H9 (cell line): Measurements from ENCODE around the gene MTFP1. TPM values are rescaled to one million over a fixed set of nuclear protein-coding genes. Genes with fewer than 3 reads are reported as not detected.

Experiments
- DNase-seq: peaks from one replicate; pipeline ENCODE4 v3.0.0-alpha.2; 2017
- H2AFZ ChIP-seq: one replicate; pipeline ENCODE4 v1.6.1; 2013; ENCODE audit warnings: mild to moderate bottlenecking, low read length, control low read depth, moderate library complexity
- H2AK5ac ChIP-seq: 2 replicates; pipeline ENCODE4 v1.6.1; 2013; ENCODE audit warnings: low read length, control low read depth, mixed read lengths; ENCODE audit not compliant: insufficient read length
- H2BK120ac ChIP-seq: one replicate; pipeline ENCODE4 v1.6.1; 2013; ENCODE audit warnings: low read depth, mild to moderate bottlenecking, low read length, control low read depth, inconsistent platforms; ENCODE audit not compliant: poor library complexity, severe bottlenecking
- H2BK12ac ChIP-seq: 2 replicates; pipeline ENCODE4 v1.6.1; 2013; ENCODE audit warnings: low read length, control low read depth, mixed read lengths, low read depth; ENCODE audit not compliant: insufficient read length
- H2BK15ac ChIP-seq: 2 replicates; pipeline ENCODE4 v1.6.1; 2013; ENCODE audit warnings: low read depth, low read length, control low read depth
- H2BK20ac ChIP-seq: one replicate; pipeline ENCODE4 v1.6.1; 2013; ENCODE audit warnings: low read depth, mild to moderate bottlenecking, low read length, control low read depth, inconsistent platforms; ENCODE audit not compliant: poor library complexity, severe bottlenecking
- H2BK5ac ChIP-seq: 2 replicates; pipeline ENCODE4 v1.6.1; 2013; ENCODE audit warnings: low read length, control low read depth, mixed read lengths; ENCODE audit not compliant: insufficient read length
- H3K14ac ChIP-seq: 2 replicates; pipeline ENCODE4 v1.6.1; 2013; ENCODE audit warnings: low read length, control low read depth; ENCODE audit not compliant: insufficient read depth
- H3K18ac ChIP-seq: 2 replicates; pipeline ENCODE4 v1.6.1; 2013; ENCODE audit warnings: low read depth, mild to moderate bottlenecking, mixed read lengths, low read length, control low read depth; ENCODE audit not compliant: insufficient read length
- H3K23ac ChIP-seq: 2 replicates; pipeline ENCODE4 v1.6.1; 2013; ENCODE audit warnings: low read length, control low read depth, mixed read lengths, low read depth; ENCODE audit not compliant: insufficient read length
- H3K23me2 ChIP-seq: 2 replicates; pipeline ENCODE4 v1.6.1; 2013; ENCODE audit warnings: low read depth, mild to moderate bottlenecking, mixed read lengths, low read length, control low read depth; ENCODE audit not compliant: insufficient read length, poor library complexity, severe bottlenecking
- H3K27ac ChIP-seq: 2 replicates; pipeline ENCODE4 v1.5.1; 2013; ENCODE audit warnings: low read length, control low read depth, mixed read lengths, low read depth; ENCODE audit not compliant: insufficient read length
- H3K27me3 ChIP-seq: 2 replicates; pipeline ENCODE4 v1.6.1; 2013; ENCODE audit warnings: low read length, control low read depth, inconsistent platforms; ENCODE audit not compliant: insufficient read depth
- H3K4ac ChIP-seq: 2 replicates; pipeline ENCODE4 v1.6.1; 2013; ENCODE audit warnings: low read depth, mild to moderate bottlenecking, control low read depth, inconsistent platforms, low read length, moderate library complexity
- H3K4me1 ChIP-seq: 2 replicates; pipeline ENCODE4 v1.6.1; 2013; ENCODE audit warnings: low read length, control low read depth, inconsistent platforms; ENCODE audit not compliant: insufficient read depth
- H3K4me2 ChIP-seq: 2 replicates; pipeline ENCODE4 v1.6.1; 2013; ENCODE audit warnings: low read length, control low read depth, mixed read lengths; ENCODE audit not compliant: insufficient read length, insufficient read depth
- H3K56ac ChIP-seq: 2 replicates; pipeline ENCODE4 v1.6.1; 2013; ENCODE audit warnings: low read depth, mild to moderate bottlenecking, mixed read lengths, low read length, control low read depth; ENCODE audit not compliant: insufficient read length
- H3K79me1 ChIP-seq: 2 replicates; pipeline ENCODE4 v1.6.1; 2013; ENCODE audit warnings: low read depth, mild to moderate bottlenecking, moderate library complexity, low read length, control low read depth, inconsistent platforms; ENCODE audit not compliant: insufficient read depth, poor library complexity, severe bottlenecking
- H3K79me2 ChIP-seq: 2 replicates; pipeline ENCODE4 v1.6.1; 2013; ENCODE audit warnings: low read length, control low read depth, inconsistent platforms; ENCODE audit not compliant: insufficient read depth
- H3K9ac ChIP-seq: 2 replicates; pipeline ENCODE4 v1.6.1; 2013; ENCODE audit warnings: low read length, control low read depth, mixed read lengths; ENCODE audit not compliant: insufficient read length; ENCODE audit errors: extremely low read depth
- H3K9me3 ChIP-seq: one replicate; pipeline ENCODE4 v1.6.1; 2013; ENCODE audit warnings: low read depth, low read length, inconsistent platforms; ENCODE audit not compliant: control insufficient read depth
- H3T11ph ChIP-seq: one replicate; pipeline ENCODE4 v1.6.1; 2013; ENCODE audit warnings: mild to moderate bottlenecking, low read length, control low read depth, inconsistent platforms
- H4K20me1 ChIP-seq: one replicate; pipeline ENCODE4 v1.6.1; 2013; ENCODE audit not compliant: control insufficient read depth, insufficient read length, insufficient read depth
- H4K5ac ChIP-seq: 2 replicates; pipeline ENCODE4 v1.6.1; 2013; ENCODE audit warnings: low read depth, mild to moderate bottlenecking, mixed read lengths, low read length, control low read depth; ENCODE audit not compliant: insufficient read length
- H4K8ac ChIP-seq: replicated peaks from 2 replicates; pipeline ENCODE4 v1.6.1; 2013; ENCODE audit warnings: low read length, control low read depth, mixed read lengths, low read depth; ENCODE audit not compliant: insufficient read length
- H4K91ac ChIP-seq: 2 replicates; pipeline ENCODE4 v1.6.1; 2013; ENCODE audit warnings: low read depth, mild to moderate bottlenecking, moderate library complexity, mixed read lengths, low read length, control low read depth; ENCODE audit not compliant: insufficient read length
- H3K27ac Mint-ChIP-seq, 3 experiments: 2 replicates in 2 of 3; 3 replicates in 1 of 3; pipeline ENCODE4 v1.8.0; 2020 to 2021; ENCODE audit warnings: mixed read lengths in 3 of 3, mild to moderate bottlenecking in 1 of 3, moderate library complexity in 1 of 3
- H3K27me3 Mint-ChIP-seq: 2 replicates; pipeline ENCODE4 v1.8.0; 2021; ENCODE audit warnings: low read depth, mild to moderate bottlenecking, moderate library complexity, mixed read lengths
- H3K36me3 Mint-ChIP-seq, 3 experiments: 2 replicates in 2 of 3; 3 replicates in 1 of 3; pipeline ENCODE4 v1.8.0; 2020 to 2021; ENCODE audit warnings: low read depth in 3 of 3, mixed read lengths in 3 of 3; ENCODE audit not compliant: insufficient read depth in 1 of 3
- H3K4me1 Mint-ChIP-seq, 2 experiments: 2 replicates each; pipeline ENCODE4 v1.8.0; 2020; ENCODE audit warnings: mixed read lengths in 2 of 2
- H3K4me3 Mint-ChIP-seq, 2 experiments: 2 replicates in 1 of 2; 3 replicates in 1 of 2; pipeline ENCODE4 v1.8.0; 2020 to 2021; ENCODE audit warnings: mild to moderate bottlenecking in 2 of 2, mixed read lengths in 2 of 2, moderate library complexity in 1 of 2
- H3K9me3 Mint-ChIP-seq, 2 experiments: 2 replicates in 1 of 2; 3 replicates in 1 of 2; pipeline ENCODE4 v1.8.0; 2020; ENCODE audit warnings: mild to moderate bottlenecking in 2 of 2, mixed read lengths in 2 of 2, moderate library complexity in 1 of 2
- CTCF ChIP-seq: fragments of 200-600 bp; sonication (generic); conservative IDR thresholded peaks from 3 replicates; pipeline ENCODE4 v1.8.0; 2021; ENCODE audit warnings: antibody characterized with exemption, mild to moderate bottlenecking
- WGBS: extraction: QIAGEN DNeasy Blood & Tissue Kit; methylation state at CpG from one replicate; pipeline ENCODE4 v1.1.7; 2013; ENCODE audit warnings: missing lambda C conversion rate, low lambda C conversion rate, mixed read lengths; ENCODE audit not compliant: insufficient read length; ENCODE audit errors: extremely low coverage; 5-methylcytosine and 5-hydroxymethylcytosine counted together
- total RNA-seq: library from RNA; stranded (reverse); gene quantifications from 2 replicates; pipeline ENCODE4 v1.2.1, GENCODE V29; 2021

Gene MTFP1
- total RNA-seq, 1 experiment from 2014 or later, result 46.8 TPM

GRCh38 chr22:30445438-30446145, 20.0 kb downstream of the MTFP1 start:
- H3K9ac ChIP-seq, result no peak overlapping the region
- Mint-ChIP-seq H3K27me3 (no peaks in the 10 kb centered on the region; the same call in 1 of the 2 replicates), H3K27ac (no peak overlapping the region), H3K9me3 (no peaks in the 10 kb centered on the region), H3K4me1 (peaks cover 15% of the 10 kb centered on the region in 2 experiments), H3K36me3 (no peaks in the 10 kb centered on the region), H3K4me3 (no peak overlapping the region)
- no peak for DNase-seq
- H2BK5ac ChIP-seq, result no peak overlapping the region
- TF ChIP-seq CTCF, result peak; percentile 0; the same call in 1 of the 3 replicates
- no peak overlapping the region for H3K18ac ChIP-seq
- H3T11ph ChIP-seq, result no peak overlapping the region
- no peaks in the 10 kb centered on the region for H3K79me1 ChIP-seq
- no peak overlapping the region for H2AK5ac ChIP-seq
- H3K4me2 ChIP-seq, result peak overlapping the region; percentile 22
- H3K27ac ChIP-seq, result no peak overlapping the region
- H4K5ac ChIP-seq, result no peak overlapping the region
- H4K20me1 ChIP-seq, result no peaks in the 10 kb centered on the region
- H3K9me3 ChIP-seq, result no peaks in the 10 kb centered on the region
- no peak overlapping the region for H3K14ac ChIP-seq
- H4K8ac ChIP-seq, result no peak overlapping the region
- H2BK120ac ChIP-seq, result no peak overlapping the region
- peak overlapping the region; percentile 33 for H2AFZ ChIP-seq
- H3K56ac ChIP-seq, result no peak overlapping the region
- H3K79me2 ChIP-seq, result no peaks in the 10 kb centered on the region
- H2BK12ac ChIP-seq, result no peak overlapping the region
- no peak overlapping the region for H3K4ac ChIP-seq
- no peaks in the 10 kb centered on the region for H3K23me2 ChIP-seq
- no peak overlapping the region for H2BK20ac ChIP-seq
- H3K23ac ChIP-seq, result no peak overlapping the region
- no CpG with 5 or more reads among the region's 5 CpGs for WGBS
- H3K27me3 ChIP-seq, result no peaks in the 10 kb centered on the region
- H2BK15ac ChIP-seq, result no peak overlapping the region
- H4K91ac ChIP-seq, result no peak overlapping the region
- no peaks in the 10 kb centered on the region for H3K4me1 ChIP-seq
